ENCODE data around the gene MGMT.

The MGMT gene

DNA sequence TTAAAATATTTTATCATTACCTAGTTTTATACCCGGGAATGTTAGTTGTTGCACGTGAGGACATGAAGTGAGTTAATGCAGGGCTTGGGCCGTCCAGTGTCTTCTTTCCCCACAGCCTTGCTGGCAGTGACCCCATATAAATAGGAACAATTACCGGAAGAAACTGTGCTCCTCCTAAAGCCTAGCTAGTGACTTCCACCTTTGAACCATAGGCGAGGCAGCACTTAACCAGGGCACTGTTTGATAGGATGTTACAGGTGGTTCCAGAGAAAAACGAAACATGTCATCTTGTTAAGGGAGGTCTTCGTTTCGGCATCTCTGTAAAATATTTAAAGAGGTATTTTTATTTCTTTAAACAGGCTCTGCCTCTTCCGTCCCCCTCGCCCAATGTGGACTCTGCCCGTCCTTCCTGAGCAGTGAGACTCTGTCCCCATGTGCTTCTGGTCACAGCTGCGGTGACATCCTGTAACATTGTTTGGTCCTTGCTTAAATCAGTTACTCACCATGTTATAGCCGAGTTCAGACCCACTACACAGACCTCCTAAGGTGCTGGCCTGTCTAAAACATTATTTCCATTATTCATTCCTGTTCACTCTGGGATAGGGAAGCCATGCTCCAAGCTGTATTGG, 145.6 kb downstream of the MGMT start:
- TF ChIP-seq CTCF (IDR thresholded peaks at IDR 0.05) (no peak), ZFX (IDR thresholded peaks at IDR 0.05; ENCODE audit: borderline replicate concordance) (no peak)
- no peak overlapping the region for H3K27ac ChIP-seq

GRCh38 chr10:129613377-129613980, 146.4 kb downstream of the MGMT start:
- H3K27ac ChIP-seq: no peak overlapping the region
- TF ChIP-seq CTCF (IDR thresholded peaks at IDR 0.05): no peak
- no peak for TF ChIP-seq ZFX (IDR thresholded peaks at IDR 0.05; ENCODE audit: borderline replicate concordance)

DNA sequence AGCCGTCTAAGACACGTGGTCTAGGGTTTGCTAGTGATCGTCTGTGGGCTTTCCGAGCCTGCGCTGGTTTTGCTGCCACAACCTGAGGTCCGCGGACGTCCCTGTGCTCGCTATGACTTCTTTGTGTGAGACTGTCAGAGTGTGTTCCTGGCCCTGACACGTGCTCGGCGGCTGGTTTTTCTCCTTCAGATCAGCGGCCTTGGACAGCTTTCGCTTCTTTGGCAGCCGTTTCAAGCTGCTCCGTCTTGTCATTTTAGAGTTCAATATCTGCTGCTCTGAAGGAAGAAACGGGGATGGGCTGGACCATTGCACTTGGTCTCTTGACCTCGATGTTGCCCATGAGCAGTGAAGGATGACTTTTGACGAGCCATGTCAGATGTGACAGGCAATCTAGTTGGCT, 147.3 kb downstream of the MGMT start:
- no peak overlapping the region for H3K27ac ChIP-seq
- no peak for TF ChIP-seq ZFX (IDR thresholded peaks at IDR 0.05; ENCODE audit: borderline replicate concordance)
- TF ChIP-seq CTCF (IDR thresholded peaks at IDR 0.05): no peak

GRCh38 chr10:129615381-129615780, 148.3 kb downstream of the MGMT start:
- TF ChIP-seq CTCF (IDR thresholded peaks at IDR 0.05) (no peak), ZFX (IDR thresholded peaks at IDR 0.05; ENCODE audit: borderline replicate concordance) (no peak)
- no peak overlapping the region for H3K27ac ChIP-seq

DNA sequence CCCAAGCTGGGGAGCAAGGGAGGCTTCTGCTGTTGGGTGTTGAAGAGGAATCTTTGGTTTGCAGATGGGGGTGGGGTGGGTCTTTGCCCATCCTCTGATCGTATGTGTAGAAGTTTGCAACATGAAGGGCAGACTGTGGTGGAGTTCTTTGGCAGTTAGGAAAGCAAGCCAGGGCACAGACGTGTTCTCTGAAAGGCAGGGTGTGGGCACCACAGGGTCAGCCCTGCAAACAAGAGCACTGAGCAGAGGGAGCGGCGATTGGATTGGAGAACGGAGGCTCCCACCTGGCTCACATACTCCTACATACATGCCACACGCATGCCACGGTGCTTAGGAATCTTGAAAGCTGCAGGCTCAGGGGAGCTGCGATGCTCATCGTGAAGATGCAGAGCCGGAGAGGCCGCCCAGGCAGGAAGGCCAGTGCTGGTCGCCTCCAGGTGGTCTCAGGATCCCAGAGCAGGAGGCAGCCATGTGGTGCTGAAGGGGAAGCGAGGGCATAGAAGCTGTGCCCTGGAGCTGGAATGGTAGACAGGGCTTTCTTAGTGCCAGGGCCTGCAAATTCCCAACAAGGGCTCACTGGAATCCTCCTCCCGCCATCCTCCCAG, 149.0 kb downstream of the MGMT start:
- no peak for TF ChIP-seq ZFX (IDR thresholded peaks at IDR 0.05; ENCODE audit: borderline replicate concordance)
- no peak overlapping the region for H3K27ac ChIP-seq

DNA sequence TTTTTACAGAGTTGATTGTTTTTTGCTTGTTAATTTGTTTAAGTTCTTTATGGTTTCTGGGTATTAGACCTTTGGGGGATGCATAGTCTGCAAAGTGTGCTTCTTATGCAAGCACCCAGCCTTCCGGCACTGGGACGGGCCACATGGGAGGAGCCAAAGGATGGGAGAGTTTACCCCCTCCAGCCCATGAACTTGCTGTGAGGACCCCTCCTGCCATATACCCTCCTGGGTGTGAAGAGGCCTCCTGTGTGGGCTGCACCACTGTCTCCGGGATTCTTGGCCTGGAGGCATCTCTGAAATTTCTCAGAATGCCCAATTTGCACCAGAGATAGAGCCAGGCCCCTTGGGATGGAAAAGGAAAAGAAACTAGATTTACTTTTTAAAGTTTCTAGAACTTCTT, 150.7 kb downstream of the MGMT start:
- no peak for TF ChIP-seq ZFX (IDR thresholded peaks at IDR 0.05; ENCODE audit: borderline replicate concordance)
- no peak for TF ChIP-seq CTCF (IDR thresholded peaks at IDR 0.05)
- no peak overlapping the region for H3K27ac ChIP-seq

DNA sequence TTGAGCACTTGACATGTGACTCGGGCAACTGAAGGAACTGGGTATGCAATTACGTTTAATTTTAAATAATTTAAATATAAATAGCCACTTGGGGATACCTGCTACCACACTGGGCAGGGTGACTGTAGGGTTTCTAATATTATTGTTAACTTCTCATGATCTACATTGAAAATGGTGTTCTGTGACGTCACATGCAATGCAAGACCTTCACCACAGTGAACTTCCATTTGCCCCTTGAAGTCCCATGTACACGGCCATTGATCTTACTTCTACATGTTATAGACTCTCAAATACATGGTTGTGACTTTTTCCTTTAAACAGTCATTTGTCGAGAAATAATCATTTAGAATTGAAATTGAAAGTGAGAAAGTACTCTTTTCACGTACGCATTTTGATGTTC, 154.0 kb downstream of the MGMT start:
- no peak overlapping the region for H3K27ac ChIP-seq
- TF ChIP-seq ZFX (IDR thresholded peaks at IDR 0.05; ENCODE audit: borderline replicate concordance) (no peak), CTCF (IDR thresholded peaks at IDR 0.05) (no peak)

All from 22Rv1 (cell line).